SK-N-SH (cell line): ENCODE data around the gene AFF1. TPM values are rescaled to one million over a fixed set of nuclear protein-coding genes. Genes with fewer than 3 reads are reported as not detected.

Experiments
- CTCF ChIA-PET: fragments of 300-600, 350-600 bp; formaldehyde crosslinking; extraction: SDS; loops from one replicate; lab custom pipeline; 2021; lab: Yijun Ruan, JAX
- POLR2A ChIA-PET: fragments of 350-600 bp; sonication (Branson Sonifier 250); formaldehyde crosslinking; extraction: SDS; loops from one replicate; lab custom pipeline; 2020; ENCODE audit warnings: antibody characterized with exemption, inconsistent platforms; lab: Yijun Ruan, JAX
- DNase-seq: peaks from one replicate; pipeline ENCODE4 v3.0.0; 2012
- H2AFZ ChIP-seq: fragments of 200-600 bp; sonication (generic); 2 replicates; pipeline ENCODE4 v1.8.1; 2016; ENCODE audit warnings: antibody characterized with exemption, mild to moderate bottlenecking, low read depth
- H3F3A ChIP-seq: fragments of 200-600 bp; sonication (generic); replicated peaks from 2 replicates; pipeline ENCODE3; 2016; ENCODE audit warnings: antibody characterized with exemption, mild to moderate bottlenecking; ENCODE audit not compliant: insufficient read depth
- H3K27ac ChIP-seq, 2 experiments: fragments of 200-500 bp in 1 of 2; fragments of 200-600 bp in 1 of 2; sonication (Bioruptor generic) in 1 of 2; sonication (generic), shearing (Covaris generic) in 1 of 2; 2 replicates each; pipeline versions ENCODE4 v1.5.1 to v1.6.1; 2014 to 2016; ENCODE audit warnings: low read depth in 2 of 2, inconsistent platforms in 1 of 2, low read length in 1 of 2, mild to moderate bottlenecking in 1 of 2, mixed read lengths in 1 of 2
- H3K27me3 ChIP-seq: fragments of 200-600 bp; sonication (generic), shearing (Covaris generic); 2 replicates; pipeline ENCODE4 v1.6.1; 2016; ENCODE audit warnings: mixed run types; ENCODE audit not compliant: insufficient read depth
- H3K36me3 ChIP-seq, 2 experiments: fragments of 200-500 bp in 1 of 2; fragments of 200-600 bp in 1 of 2; sonication (Bioruptor generic) in 1 of 2; sonication (generic) in 1 of 2; replicated peaks in 1 of 2; 2 replicates each; pipeline versions ENCODE3 to v1.5.1; 2014 to 2016; ENCODE audit warnings: low read length in 1 of 2, mild to moderate bottlenecking in 1 of 2; ENCODE audit not compliant: insufficient read depth in 2 of 2, control insufficient read depth in 1 of 2
- H3K4me1 ChIP-seq, 2 experiments: fragments of 200-500 bp in 1 of 2; fragments of 200-600 bp in 1 of 2; sonication (Bioruptor generic) in 1 of 2; sonication (generic), shearing (Covaris generic) in 1 of 2; 2 replicates each; pipeline versions ENCODE4 v1.5.1 to v1.6.1; 2014 to 2016; ENCODE audit warnings: low read depth in 1 of 2, low read length in 1 of 2, mixed run types in 1 of 2; ENCODE audit not compliant: insufficient read depth in 2 of 2, control insufficient read depth in 1 of 2
- H3K4me2 ChIP-seq: fragments of 200-600 bp; sonication (generic), shearing (Covaris generic); 2 replicates; pipeline ENCODE4 v1.6.1; 2017; ENCODE audit warnings: mixed run types
- H3K4me3 ChIP-seq, 2 experiments: fragments of 200-500 bp in 1 of 2; fragments of 200-600 bp in 1 of 2; sonication (Bioruptor generic) in 1 of 2; sonication (generic), shearing (Covaris generic) in 1 of 2; 2 replicates each; pipeline versions ENCODE4 v1.5.1 to v1.8.1; 2014 to 2016; ENCODE audit warnings: low read depth in 2 of 2, inconsistent platforms in 1 of 2, low read length in 1 of 2, mild to moderate bottlenecking in 1 of 2, mixed read lengths in 1 of 2, moderate library complexity in 1 of 2
- H3K79me2 ChIP-seq: fragments of 200-600 bp; sonication (generic); 2 replicates; pipeline ENCODE4 v1.8.1; 2017; ENCODE audit warnings: mild to moderate bottlenecking; ENCODE audit not compliant: insufficient read depth
- H3K9ac ChIP-seq: fragments of 200-600 bp; sonication (generic); 2 replicates; pipeline ENCODE4 v1.6.1; 2017; ENCODE audit warnings: mixed run types
- H3K9me2 ChIP-seq: fragments of 200-600 bp; sonication (generic); 2 replicates; pipeline ENCODE4 v1.6.1; 2017; ENCODE audit warnings: mixed run types
- H3K9me3 ChIP-seq: fragments of 200-600 bp; sonication (generic); 2 replicates; pipeline ENCODE4 v1.6.1; 2017; ENCODE audit warnings: mixed run types, mild to moderate bottlenecking, moderate library complexity
- H4K20me1 ChIP-seq: fragments of 200-600 bp; sonication (generic); 2 replicates; pipeline ENCODE4 v1.6.1; 2017; ENCODE audit warnings: mild to moderate bottlenecking, mixed run types; ENCODE audit not compliant: insufficient read depth
- CTCF ChIP-seq: fragments of 200-600 bp; sonication (generic); IDR thresholded peaks from 2 replicates; pipeline ENCODE4 v1.6.1; 2017; ENCODE audit warnings: antibody characterized with exemption, mild to moderate bottlenecking, moderate library complexity
- MXI1 ChIP-seq: IDR thresholded peaks from 2 replicates; pipeline ENCODE4 v1.6.1; 2012; ENCODE audit warnings: mild to moderate bottlenecking, low read depth, low read length, improper control_type of control experiment
- NRF1 ChIP-seq: IDR thresholded peaks from 2 replicates; pipeline ENCODE4 v1.6.1; 2012; ENCODE audit warnings: low read depth, mild to moderate bottlenecking, low read length
- RAD21 ChIP-seq: IDR thresholded peaks from 2 replicates; pipeline ENCODE4 v1.6.1; 2012; ENCODE audit warnings: mild to moderate bottlenecking, low read length
- REST ChIP-seq: IDR thresholded peaks from 2 replicates; pipeline ENCODE4 v1.6.1; 2012; ENCODE audit warnings: mild to moderate bottlenecking, low read depth, low read length, moderate library complexity
- SMC3 ChIP-seq: IDR thresholded peaks from 2 replicates; pipeline ENCODE4 v1.6.1; 2012; ENCODE audit warnings: low read depth, low read length, improper control_type of control experiment
- TAF1 ChIP-seq: IDR thresholded peaks from 2 replicates; pipeline ENCODE4 v1.6.1; 2012; ENCODE audit warnings: low read depth, mild to moderate bottlenecking, low read length, moderate library complexity, borderline replicate concordance
- TCF12 ChIP-seq: IDR thresholded peaks from 2 replicates; pipeline ENCODE4 v1.4.0; 2012
- ZBTB33 ChIP-seq: IDR thresholded peaks from 2 replicates; pipeline ENCODE4 v1.4.0; 2012; ENCODE audit warnings: low read depth, borderline replicate concordance
- WGBS: methylation state at CpG from one replicate; pipeline ENCODE4 v1.1.6; 2017; ENCODE audit warnings: low lambda C conversion rate; 5-methylcytosine and 5-hydroxymethylcytosine counted together
- polyA plus RNA-seq, 3 experiments: library from polyadenylated mRNA; depleted of rRNA; stranded (reverse); fragments of >200 nt; gene quantifications; 2 replicates each; pipeline ENCODE4 v1.2.3, GENCODE V29; 2012

AFF1 gene
- polyA plus RNA-seq, 1 of the 3 experiments (the other 2 are of a cell fraction) = 2.7 TPM

GRCh38 chr4:86894455-86894854, 40.4 kb upstream of the AFF1 start:
- H3K9ac ChIP-seq = no peak overlapping the region
- ChIA-PET POLR2A (no interaction called here), CTCF (interaction anchor here (0.6 to 21.7 kb wide), 13 partner anchors 9 to 403 kb away, joined by 3 to 294 read pairs (median 4); partner anchors contain the start of gene PTPN13)
- peaks cover 3 to 8% of the 10 kb centered on the region in 2 experiments; a peak in 2 of 4 replicates for H3K4me1 ChIP-seq
- H4K20me1 ChIP-seq = no peaks in the 10 kb centered on the region
- no peak overlapping the region for H3K4me3 ChIP-seq
- no peak for DNase-seq
- peaks cover 16% of the 10 kb centered on the region for H3F3A ChIP-seq
- H3K36me3 ChIP-seq = no peaks in the 10 kb centered on the region
- no peak overlapping the region for H3K27ac ChIP-seq
- no peaks in the 10 kb centered on the region for H3K79me2 ChIP-seq
- no peaks in the 10 kb centered on the region for H3K27me3 ChIP-seq
- TF ChIP-seq TCF12 (peak; percentile 5; the same call in 1 of the 2 replicates), TAF1 (no peak)
- H3K9me2 ChIP-seq = no peaks in the 10 kb centered on the region
- no peaks in the 10 kb centered on the region for H3K9me3 ChIP-seq
- H2AFZ ChIP-seq = no peak overlapping the region; the same call in 1 of the 2 replicates
- H3K4me2 ChIP-seq = no peak overlapping the region

- TF ChIP-seq NRF1 (peak; percentile 15; the same call in 1 of the 2 replicates), CTCF (peak; percentile 92), RAD21 (peak; percentile 94), SMC3 (peak; percentile 88), REST (no peak), MXI1 (no peak), ZBTB33 (no peak)
- TF ChIP-seq, all 33 proteins: peak for 4
- no peaks in the 10 kb centered on the region for H4K20me1 ChIP-seq
- peaks cover 3 to 8% of the 10 kb centered on the region in 2 experiments; a peak in 2 of 4 replicates for H3K4me1 ChIP-seq
- no peaks in the 10 kb centered on the region for H3K79me2 ChIP-seq
- no peaks in the 10 kb centered on the region for H3K27me3 ChIP-seq
- peak; percentile 58 for DNase-seq
- H3K36me3 ChIP-seq = no peaks in the 10 kb centered on the region
- no peaks in the 10 kb centered on the region for H3K9me3 ChIP-seq
- no peak overlapping the region for H3K9ac ChIP-seq
- H3K4me3 ChIP-seq = no peak overlapping the region; a peak in 1 of 4 replicates
- H3K9me2 ChIP-seq = no peaks in the 10 kb centered on the region
- H2AFZ ChIP-seq = no peak overlapping the region
- CTCF ChIA-PET = interaction anchor here (0.6 to 21.7 kb wide), 14 partner anchors 8 to 412 kb away, joined by 3 to 294 read pairs (median 4); partner anchors contain the start of gene PTPN13
- 59% methylated on average over 6 of the region's 6 CpGs for WGBS
- peaks cover 16% of the 10 kb centered on the region for H3F3A ChIP-seq
- H3K27ac ChIP-seq = no peak overlapping the region; a peak in 1 of 4 replicates
- H3K4me2 ChIP-seq = no peak overlapping the region
- POLR2A ChIA-PET = no interaction called here
Observed at GRCh38 chr4:86895692-86896488, 38.9 kb upstream of the AFF1 start.
